NCI-H146 treated with DMSO at 0.1 percent for 48 hours (cell line): ENCODE measurements around the gene ARHGEF3.

Experiments used
- DNase-seq: peaks from one replicate; lab custom pipeline; 2025; ENCODE audit not compliant: unreplicated experiment; lab: John Stamatoyannopoulos, UW

Gene ARHGEF3

GRCh38 chr3:56799251-56799882 lies 2.4 kb downstream of the ARHGEF3 start:
- DNase-seq: peak; percentile 28

- DNase-seq: no peak
These were observed 4.8 kb downstream of the ARHGEF3 start for GRCh38 chr3:56796996-56797395.

- DNase-seq: no peak
These were observed 5.5 kb downstream of the ARHGEF3 start for GRCh38 chr3:56796202-56796601.

GRCh38 chr3:56795829-56796185 lies 5.9 kb downstream of the ARHGEF3 start:
- DNase-seq: no peak

GRCh38 chr3:56795097-56795828 lies 6.5 kb downstream of the ARHGEF3 start:
- no peak for DNase-seq

- no peak for DNase-seq
These were observed 9.6 kb downstream of the ARHGEF3 start for GRCh38 chr3:56792193-56792592.

- DNase-seq: no peak
These were observed 11.5 kb downstream of the ARHGEF3 start for GRCh38 chr3:56790016-56790821.

GRCh38 chr3:56789076-56789475 lies 12.7 kb downstream of the ARHGEF3 start:
- DNase-seq: no peak

- no peak for DNase-seq
These were observed 13.2 kb downstream of the ARHGEF3 start for GRCh38 chr3:56788521-56788920.

- no peak for DNase-seq
These were observed 13.9 kb downstream of the ARHGEF3 start for GRCh38 chr3:56787784-56788256.

- DNase-seq: no peak
These were observed 14.4 kb downstream of the ARHGEF3 start for GRCh38 chr3:56787258-56787775.

GRCh38 chr3:56785499-56785898 lies 16.2 kb downstream of the ARHGEF3 start:
- DNase-seq: no peak

- DNase-seq: no peak
These were observed 17.2 kb downstream of the ARHGEF3 start for GRCh38 chr3:56784448-56785001.

- DNase-seq: peak; percentile 50
These were observed 17.9 kb downstream of the ARHGEF3 start for GRCh38 chr3:56783644-56784447.

GRCh38 chr3:56782906-56783305 lies 18.8 kb downstream of the ARHGEF3 start:
- no peak for DNase-seq

GRCh38 chr3:56782215-56782614 lies 19.5 kb downstream of the ARHGEF3 start:
- no peak for DNase-seq

GRCh38 chr3:56781762-56782161 lies 20.0 kb downstream of the ARHGEF3 start:
- DNase-seq: no peak

- DNase-seq: no peak
These were observed 20.8 kb downstream of the ARHGEF3 start for GRCh38 chr3:56780936-56781335.

GRCh38 chr3:56778893-56779292 lies 22.9 kb downstream of the ARHGEF3 start:
- no peak for DNase-seq

- DNase-seq: no peak
These were observed 25.2 kb downstream of the ARHGEF3 start for GRCh38 chr3:56776556-56776950.
